Panc1 (cell line): ENCODE measurements around the gene RBM22.

Experiments used
- POLR2AphosphoS5 ChIP-seq: IDR thresholded peaks from 2 replicates; pipeline ENCODE4 v1.6.1; 2012; ENCODE audit warnings: mild to moderate bottlenecking, low read depth, low read length, moderate library complexity
- TF ChIP-seq, protein P1 (sequence below): fragments of 450-650 bp; IDR thresholded peaks from 2 replicates; pipeline ENCODE4 v1.5.1; 2017; ENCODE audit warnings: mild to moderate bottlenecking

DNA sequence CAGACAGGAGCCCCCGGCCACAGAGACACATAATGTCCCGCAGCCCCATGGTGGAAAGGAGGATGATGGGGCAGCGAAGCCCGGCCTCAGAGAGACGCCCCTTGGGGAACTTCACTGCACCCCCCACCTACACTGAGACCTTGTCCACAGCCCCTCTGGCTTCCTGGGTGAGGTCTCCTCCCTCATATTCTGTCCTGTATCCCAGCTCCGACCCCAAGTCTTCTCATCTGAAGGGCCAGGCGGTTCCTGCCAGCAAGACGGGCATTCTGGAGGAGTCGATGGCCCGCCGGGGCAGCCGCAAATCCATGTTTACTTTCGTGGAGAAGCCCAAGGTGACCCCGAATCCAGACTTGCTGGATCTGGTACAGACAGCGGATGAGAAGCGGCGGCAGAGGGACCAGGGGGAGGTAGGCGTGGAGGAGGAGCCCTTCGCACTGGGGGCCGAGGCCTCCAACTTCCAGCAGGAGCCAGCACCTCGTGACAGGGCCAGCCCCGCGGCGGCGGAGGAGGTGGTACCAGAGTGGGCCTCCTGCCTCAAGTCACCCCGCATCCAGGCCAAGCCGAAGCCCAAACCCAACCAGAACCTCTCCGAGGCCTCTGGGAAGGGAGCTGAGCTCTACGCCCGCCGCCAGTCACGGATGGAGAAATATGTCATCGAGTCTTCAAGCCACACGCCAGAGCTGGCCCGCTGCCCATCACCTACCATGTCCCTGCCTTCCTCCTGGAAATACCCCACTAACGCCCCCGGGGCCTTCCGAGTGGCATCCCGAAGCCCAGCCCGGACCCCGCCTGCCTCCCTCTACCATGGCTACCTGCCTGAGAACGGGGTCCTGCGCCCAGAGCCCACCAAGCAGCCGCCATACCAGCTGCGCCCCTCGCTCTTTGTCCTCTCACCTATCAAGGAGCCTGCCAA lies 51.5 kb downstream of the RBM22 start:
- TF ChIP-seq, protein P1, sequence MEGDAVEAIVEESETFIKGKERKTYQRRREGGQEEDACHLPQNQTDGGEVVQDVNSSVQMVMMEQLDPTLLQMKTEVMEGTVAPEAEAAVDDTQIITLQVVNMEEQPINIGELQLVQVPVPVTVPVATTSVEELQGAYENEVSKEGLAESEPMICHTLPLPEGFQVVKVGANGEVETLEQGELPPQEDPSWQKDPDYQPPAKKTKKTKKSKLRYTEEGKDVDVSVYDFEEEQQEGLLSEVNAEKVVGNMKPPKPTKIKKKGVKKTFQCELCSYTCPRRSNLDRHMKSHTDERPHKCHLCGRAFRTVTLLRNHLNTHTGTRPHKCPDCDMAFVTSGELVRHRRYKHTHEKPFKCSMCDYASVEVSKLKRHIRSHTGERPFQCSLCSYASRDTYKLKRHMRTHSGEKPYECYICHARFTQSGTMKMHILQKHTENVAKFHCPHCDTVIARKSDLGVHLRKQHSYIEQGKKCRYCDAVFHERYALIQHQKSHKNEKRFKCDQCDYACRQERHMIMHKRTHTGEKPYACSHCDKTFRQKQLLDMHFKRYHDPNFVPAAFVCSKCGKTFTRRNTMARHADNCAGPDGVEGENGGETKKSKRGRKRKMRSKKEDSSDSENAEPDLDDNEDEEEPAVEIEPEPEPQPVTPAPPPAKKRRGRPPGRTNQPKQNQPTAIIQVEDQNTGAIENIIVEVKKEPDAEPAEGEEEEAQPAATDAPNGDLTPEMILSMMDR: no peak
- no peak for TF ChIP-seq POLR2AphosphoS5
